H9 (cell line): ENCODE measurements around the gene PRORP. TPM values are rescaled to one million over a fixed set of nuclear protein-coding genes. Genes with fewer than 3 reads are reported as not detected.
A peak's percentile ranks its signal among the peaks of the same experiment; 100 is the strongest.

Experiments
- DNase-seq: peaks from one replicate; pipeline ENCODE4 v3.0.0-alpha.2; 2017
- H2AFZ ChIP-seq: one replicate; pipeline ENCODE4 v1.6.1; 2013; ENCODE audit warnings: mild to moderate bottlenecking, low read length, control low read depth, moderate library complexity
- H2AK5ac ChIP-seq: 2 replicates; pipeline ENCODE4 v1.6.1; 2013; ENCODE audit warnings: low read length, control low read depth, mixed read lengths; ENCODE audit not compliant: insufficient read length
- H2BK120ac ChIP-seq: one replicate; pipeline ENCODE4 v1.6.1; 2013; ENCODE audit warnings: low read depth, mild to moderate bottlenecking, low read length, control low read depth, inconsistent platforms; ENCODE audit not compliant: poor library complexity, severe bottlenecking
- H2BK12ac ChIP-seq: 2 replicates; pipeline ENCODE4 v1.6.1; 2013; ENCODE audit warnings: low read length, control low read depth, mixed read lengths, low read depth; ENCODE audit not compliant: insufficient read length
- H2BK15ac ChIP-seq: 2 replicates; pipeline ENCODE4 v1.6.1; 2013; ENCODE audit warnings: low read depth, low read length, control low read depth
- H2BK20ac ChIP-seq: one replicate; pipeline ENCODE4 v1.6.1; 2013; ENCODE audit warnings: low read depth, mild to moderate bottlenecking, low read length, control low read depth, inconsistent platforms; ENCODE audit not compliant: poor library complexity, severe bottlenecking
- H2BK5ac ChIP-seq: 2 replicates; pipeline ENCODE4 v1.6.1; 2013; ENCODE audit warnings: low read length, control low read depth, mixed read lengths; ENCODE audit not compliant: insufficient read length
- H3K14ac ChIP-seq: 2 replicates; pipeline ENCODE4 v1.6.1; 2013; ENCODE audit warnings: low read length, control low read depth; ENCODE audit not compliant: insufficient read depth
- H3K18ac ChIP-seq: 2 replicates; pipeline ENCODE4 v1.6.1; 2013; ENCODE audit warnings: low read depth, mild to moderate bottlenecking, mixed read lengths, low read length, control low read depth; ENCODE audit not compliant: insufficient read length
- H3K23ac ChIP-seq: 2 replicates; pipeline ENCODE4 v1.6.1; 2013; ENCODE audit warnings: low read length, control low read depth, mixed read lengths, low read depth; ENCODE audit not compliant: insufficient read length
- H3K23me2 ChIP-seq: 2 replicates; pipeline ENCODE4 v1.6.1; 2013; ENCODE audit warnings: low read depth, mild to moderate bottlenecking, mixed read lengths, low read length, control low read depth; ENCODE audit not compliant: insufficient read length, poor library complexity, severe bottlenecking
- H3K27ac ChIP-seq: 2 replicates; pipeline ENCODE4 v1.5.1; 2013; ENCODE audit warnings: low read length, control low read depth, mixed read lengths, low read depth; ENCODE audit not compliant: insufficient read length
- H3K27me3 ChIP-seq: 2 replicates; pipeline ENCODE4 v1.6.1; 2013; ENCODE audit warnings: low read length, control low read depth, inconsistent platforms; ENCODE audit not compliant: insufficient read depth
- H3K4ac ChIP-seq: 2 replicates; pipeline ENCODE4 v1.6.1; 2013; ENCODE audit warnings: low read depth, mild to moderate bottlenecking, control low read depth, inconsistent platforms, low read length, moderate library complexity
- H3K4me1 ChIP-seq: 2 replicates; pipeline ENCODE4 v1.6.1; 2013; ENCODE audit warnings: low read length, control low read depth, inconsistent platforms; ENCODE audit not compliant: insufficient read depth
- H3K4me2 ChIP-seq: 2 replicates; pipeline ENCODE4 v1.6.1; 2013; ENCODE audit warnings: low read length, control low read depth, mixed read lengths; ENCODE audit not compliant: insufficient read length, insufficient read depth
- H3K56ac ChIP-seq: 2 replicates; pipeline ENCODE4 v1.6.1; 2013; ENCODE audit warnings: low read depth, mild to moderate bottlenecking, mixed read lengths, low read length, control low read depth; ENCODE audit not compliant: insufficient read length
- H3K79me1 ChIP-seq: 2 replicates; pipeline ENCODE4 v1.6.1; 2013; ENCODE audit warnings: low read depth, mild to moderate bottlenecking, moderate library complexity, low read length, control low read depth, inconsistent platforms; ENCODE audit not compliant: insufficient read depth, poor library complexity, severe bottlenecking
- H3K79me2 ChIP-seq: 2 replicates; pipeline ENCODE4 v1.6.1; 2013; ENCODE audit warnings: low read length, control low read depth, inconsistent platforms; ENCODE audit not compliant: insufficient read depth
- H3K9ac ChIP-seq: 2 replicates; pipeline ENCODE4 v1.6.1; 2013; ENCODE audit warnings: low read length, control low read depth, mixed read lengths; ENCODE audit not compliant: insufficient read length; ENCODE audit errors: extremely low read depth
- H3K9me3 ChIP-seq: one replicate; pipeline ENCODE4 v1.6.1; 2013; ENCODE audit warnings: low read depth, low read length, inconsistent platforms; ENCODE audit not compliant: control insufficient read depth
- H3T11ph ChIP-seq: one replicate; pipeline ENCODE4 v1.6.1; 2013; ENCODE audit warnings: mild to moderate bottlenecking, low read length, control low read depth, inconsistent platforms
- H4K20me1 ChIP-seq: one replicate; pipeline ENCODE4 v1.6.1; 2013; ENCODE audit not compliant: control insufficient read depth, insufficient read length, insufficient read depth
- H4K5ac ChIP-seq: 2 replicates; pipeline ENCODE4 v1.6.1; 2013; ENCODE audit warnings: low read depth, mild to moderate bottlenecking, mixed read lengths, low read length, control low read depth; ENCODE audit not compliant: insufficient read length
- H4K8ac ChIP-seq: replicated peaks from 2 replicates; pipeline ENCODE4 v1.6.1; 2013; ENCODE audit warnings: low read length, control low read depth, mixed read lengths, low read depth; ENCODE audit not compliant: insufficient read length
- H4K91ac ChIP-seq: 2 replicates; pipeline ENCODE4 v1.6.1; 2013; ENCODE audit warnings: low read depth, mild to moderate bottlenecking, moderate library complexity, mixed read lengths, low read length, control low read depth; ENCODE audit not compliant: insufficient read length
- H3K27ac Mint-ChIP-seq, 3 experiments: 2 replicates in 2 of 3; 3 replicates in 1 of 3; pipeline ENCODE4 v1.8.0; 2020 to 2021; ENCODE audit warnings: mixed read lengths in 3 of 3, mild to moderate bottlenecking in 1 of 3, moderate library complexity in 1 of 3
- H3K27me3 Mint-ChIP-seq: 2 replicates; pipeline ENCODE4 v1.8.0; 2021; ENCODE audit warnings: low read depth, mild to moderate bottlenecking, moderate library complexity, mixed read lengths
- H3K36me3 Mint-ChIP-seq, 3 experiments: 2 replicates in 2 of 3; 3 replicates in 1 of 3; pipeline ENCODE4 v1.8.0; 2020 to 2021; ENCODE audit warnings: low read depth in 3 of 3, mixed read lengths in 3 of 3; ENCODE audit not compliant: insufficient read depth in 1 of 3
- H3K4me1 Mint-ChIP-seq, 2 experiments: 2 replicates each; pipeline ENCODE4 v1.8.0; 2020; ENCODE audit warnings: mixed read lengths in 2 of 2
- H3K4me3 Mint-ChIP-seq, 2 experiments: 2 replicates in 1 of 2; 3 replicates in 1 of 2; pipeline ENCODE4 v1.8.0; 2020 to 2021; ENCODE audit warnings: mild to moderate bottlenecking in 2 of 2, mixed read lengths in 2 of 2, moderate library complexity in 1 of 2
- H3K9me3 Mint-ChIP-seq, 2 experiments: 2 replicates in 1 of 2; 3 replicates in 1 of 2; pipeline ENCODE4 v1.8.0; 2020; ENCODE audit warnings: mild to moderate bottlenecking in 2 of 2, mixed read lengths in 2 of 2, moderate library complexity in 1 of 2
- WGBS: extraction: QIAGEN DNeasy Blood & Tissue Kit; methylation state at CpG from one replicate; pipeline ENCODE4 v1.1.7; 2013; ENCODE audit warnings: missing lambda C conversion rate, low lambda C conversion rate, mixed read lengths; ENCODE audit not compliant: insufficient read length; ENCODE audit errors: extremely low coverage; 5-methylcytosine and 5-hydroxymethylcytosine counted together
- total RNA-seq: library from RNA; stranded (reverse); gene quantifications from 2 replicates; pipeline ENCODE4 v1.2.1, GENCODE V29; 2021
- TF ChIP-seq, protein P1 (sequence below): fragments of 200-600 bp; sonication (generic); conservative IDR thresholded peaks from 3 replicates; pipeline ENCODE4 v1.8.0; 2021; ENCODE audit warnings: antibody characterized with exemption, mild to moderate bottlenecking

Gene PRORP
- total RNA-seq, 1 experiment from 2014 or later, result 37.7 TPM

DNA sequence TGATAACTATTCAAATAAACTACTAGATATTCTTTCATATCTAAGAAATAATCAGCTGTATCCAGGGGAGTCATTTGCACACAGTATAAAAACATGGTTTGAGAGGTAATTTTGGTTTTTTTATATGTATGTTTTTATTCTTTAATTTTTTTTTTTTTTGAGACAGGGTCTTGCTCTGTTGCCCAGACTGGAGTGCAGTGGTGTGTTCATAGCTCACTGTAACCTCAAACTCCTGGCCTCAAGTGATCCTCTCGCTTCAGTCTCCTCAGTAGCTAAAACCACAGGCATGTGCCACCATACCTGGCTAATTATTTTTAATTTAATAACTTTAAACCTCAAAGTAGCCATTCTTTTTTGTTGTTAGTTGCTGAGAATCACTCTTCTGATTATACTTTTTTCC lies 1.8 kb downstream of the PRORP start:
- Histone ChIP-seq H2BK120ac (no peak overlapping the region), H3K23ac (no peak overlapping the region), H3K9ac (no peak overlapping the region), H3K56ac (no peak overlapping the region), H3K79me1 (peaks cover 2% of the 10 kb centered on the region), H3K27ac (no peak overlapping the region), H4K20me1 (no peaks in the 10 kb centered on the region), H2AK5ac (no peak overlapping the region), H3K4me2 (no peak overlapping the region), H4K5ac (no peak overlapping the region), H3K18ac (no peak overlapping the region), H3T11ph (no peak overlapping the region), H2BK15ac (no peak overlapping the region), H2BK12ac (no peak overlapping the region), H4K8ac (no peak overlapping the region), H2BK20ac (no peak overlapping the region), H3K79me2 (no peaks in the 10 kb centered on the region), H3K4me1 (no peaks in the 10 kb centered on the region), H3K27me3 (no peaks in the 10 kb centered on the region), H4K91ac (no peak overlapping the region), H3K14ac (no peak overlapping the region), H2AFZ (no peak overlapping the region), H3K4ac (no peak overlapping the region), H3K9me3 (no peaks in the 10 kb centered on the region), H3K23me2 (peaks cover 16% of the 10 kb centered on the region), H2BK5ac (no peak overlapping the region)
- Mint-ChIP-seq H3K4me1 (peaks cover 16 to 17% of the 10 kb centered on the region in 2 experiments), H3K27ac (no peak overlapping the region), H3K36me3 (peaks cover 2 to 38% (median 31%) of the 10 kb centered on the region in 3 experiments; a peak in 6 of 7 replicates), H3K9me3 (no peaks in the 10 kb centered on the region; a peak in 1 of 5 replicates), H3K27me3 (no peaks in the 10 kb centered on the region), H3K4me3 (peak overlapping the region in 1 of 2 experiments; percentile 46; a peak in 1 of 5 replicates)
- no CpG with 5 or more reads among the region's 1 CpG for WGBS
- TF ChIP-seq, protein P1, sequence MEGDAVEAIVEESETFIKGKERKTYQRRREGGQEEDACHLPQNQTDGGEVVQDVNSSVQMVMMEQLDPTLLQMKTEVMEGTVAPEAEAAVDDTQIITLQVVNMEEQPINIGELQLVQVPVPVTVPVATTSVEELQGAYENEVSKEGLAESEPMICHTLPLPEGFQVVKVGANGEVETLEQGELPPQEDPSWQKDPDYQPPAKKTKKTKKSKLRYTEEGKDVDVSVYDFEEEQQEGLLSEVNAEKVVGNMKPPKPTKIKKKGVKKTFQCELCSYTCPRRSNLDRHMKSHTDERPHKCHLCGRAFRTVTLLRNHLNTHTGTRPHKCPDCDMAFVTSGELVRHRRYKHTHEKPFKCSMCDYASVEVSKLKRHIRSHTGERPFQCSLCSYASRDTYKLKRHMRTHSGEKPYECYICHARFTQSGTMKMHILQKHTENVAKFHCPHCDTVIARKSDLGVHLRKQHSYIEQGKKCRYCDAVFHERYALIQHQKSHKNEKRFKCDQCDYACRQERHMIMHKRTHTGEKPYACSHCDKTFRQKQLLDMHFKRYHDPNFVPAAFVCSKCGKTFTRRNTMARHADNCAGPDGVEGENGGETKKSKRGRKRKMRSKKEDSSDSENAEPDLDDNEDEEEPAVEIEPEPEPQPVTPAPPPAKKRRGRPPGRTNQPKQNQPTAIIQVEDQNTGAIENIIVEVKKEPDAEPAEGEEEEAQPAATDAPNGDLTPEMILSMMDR, result no peak
- no peak for DNase-seq
